Measurements from ENCODE around the gene ABCD1. TPM values are rescaled to one million over a fixed set of nuclear protein-coding genes. Genes with fewer than 3 reads are reported as not detected.
"Not testable (repeated sequence)": the region's sequence is repeated elsewhere in the genome, so short reads cannot be mapped to it uniquely, and the experiment has no call there.

The ABCD1 gene
- total RNA-seq, 1 experiment from 2014 or later: 1.9 TPM

DNA sequence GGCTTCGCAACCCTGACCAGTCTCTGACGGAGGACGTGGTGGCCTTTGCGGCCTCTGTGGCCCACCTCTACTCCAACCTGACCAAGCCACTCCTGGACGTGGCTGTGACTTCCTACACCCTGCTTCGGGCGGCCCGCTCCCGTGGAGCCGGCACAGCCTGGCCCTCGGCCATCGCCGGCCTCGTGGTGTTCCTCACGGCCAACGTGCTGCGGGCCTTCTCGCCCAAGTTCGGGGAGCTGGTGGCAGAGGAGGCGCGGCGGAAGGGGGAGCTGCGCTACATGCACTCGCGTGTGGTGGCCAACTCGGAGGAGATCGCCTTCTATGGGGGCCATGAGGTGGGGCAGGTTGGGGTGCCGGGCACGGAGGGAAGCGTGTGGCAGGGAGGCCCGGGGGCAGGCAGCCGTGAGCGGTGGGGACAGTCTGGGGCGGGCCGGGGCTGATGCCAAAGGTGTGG, 1.2 kb downstream of the ABCD1 start:
- no peak for DNase-seq
- peaks cover 9% of the 10 kb centered on the region; the same call in 1 of the 2 replicates for H4K20me1 ChIP-seq (ENCODE audit: insufficient read depth, low read depth, low read length)
- peaks cover 21% of the 10 kb centered on the region for H3K79me2 ChIP-seq (ENCODE audit: low read length)
- no peak overlapping the region for H2AFZ ChIP-seq (ENCODE audit: low read length)
- H3K4me3 ChIP-seq (ENCODE audit: low read length): no peak overlapping the region
- H3K27me3 ChIP-seq (ENCODE audit: low read length): no peaks in the 10 kb centered on the region
- no peaks in the 10 kb centered on the region for H3K9me3 ChIP-seq (ENCODE audit: low read length)
- peak overlapping the region; percentile 66 for H3K4me2 ChIP-seq (ENCODE audit: low read depth, low read length, poor library complexity, severe bottlenecking)
- H3K27ac ChIP-seq (ENCODE audit: low read length): 0 out of 2 replicates have a peak overlapping the region, but pooled peaks have one; percentile 73
- peak overlapping the region; percentile 66; the same call in 1 of the 2 replicates for H3K9ac ChIP-seq (ENCODE audit: low read length)
- H3K4me1 ChIP-seq (ENCODE audit: low read length): peaks cover 43% of the 10 kb centered on the region
- H3K9me2 ChIP-seq (replicated peaks; ENCODE audit: insufficient read depth, low read length): no peaks in the 10 kb centered on the region
- H3K36me3 ChIP-seq (ENCODE audit: insufficient read depth, low read length): peaks cover 4% of the 10 kb centered on the region; the same call in 1 of the 2 replicates

DNA sequence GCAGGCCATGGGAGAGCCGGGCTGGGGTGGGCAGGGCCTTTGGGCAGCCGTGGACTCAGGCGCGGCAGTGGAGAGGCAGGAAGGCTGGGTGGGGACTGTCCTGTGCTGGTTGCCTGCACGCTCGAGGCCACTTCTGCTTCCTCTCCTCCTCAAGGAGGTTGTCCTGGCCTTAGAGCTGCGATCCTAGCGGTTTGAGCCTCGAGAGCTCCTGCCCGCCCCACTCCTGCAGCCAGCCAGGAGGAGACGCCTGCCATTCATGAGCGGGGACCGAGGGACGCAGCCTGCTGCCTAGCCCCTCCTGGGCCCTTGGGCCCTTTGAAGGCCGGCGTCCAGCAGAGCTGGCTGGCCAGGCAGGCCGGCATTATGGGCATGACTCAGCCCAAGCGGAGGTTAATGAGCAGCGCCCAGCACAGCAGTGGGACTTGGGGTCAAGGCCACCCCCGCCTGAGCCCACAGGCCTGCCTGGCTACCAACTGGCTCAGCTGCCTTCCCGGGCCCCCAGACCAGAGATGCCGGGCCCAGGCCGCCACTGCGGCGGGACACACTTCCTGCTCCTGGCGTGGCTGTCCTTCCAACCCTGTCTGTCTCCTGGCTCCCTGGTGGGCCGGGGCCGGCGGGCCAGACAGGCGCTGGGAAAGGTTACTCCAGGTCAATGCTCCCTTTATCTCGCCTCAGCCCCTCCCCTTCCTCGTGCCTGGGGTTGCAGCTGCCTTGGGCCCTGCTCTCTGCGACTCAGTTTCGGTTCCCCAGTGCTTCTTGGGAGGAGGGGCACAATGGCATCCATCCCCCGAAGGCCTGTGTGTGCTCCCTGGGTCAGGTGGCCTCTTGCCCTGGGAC, 1.8 kb downstream of the ABCD1 start:
- H3K27me3 ChIP-seq (ENCODE audit: low read length): no peaks in the 10 kb centered on the region
- H3K36me3 ChIP-seq (ENCODE audit: insufficient read depth, low read length): peaks cover 4% of the 10 kb centered on the region; the same call in 1 of the 2 replicates
- peak; percentile 93 for DNase-seq
- no peaks in the 10 kb centered on the region for H3K9me3 ChIP-seq (ENCODE audit: low read length)
- peak overlapping the region; percentile 66 for H3K9ac ChIP-seq (ENCODE audit: low read length)
- peaks cover 19% of the 10 kb centered on the region for H3K79me2 ChIP-seq (ENCODE audit: low read length)
- H3K27ac ChIP-seq (ENCODE audit: low read length): peak overlapping the region; percentile 73
- H3K4me2 ChIP-seq (ENCODE audit: low read depth, low read length, poor library complexity, severe bottlenecking): peak overlapping the region; percentile 66
- H3K9me2 ChIP-seq (replicated peaks; ENCODE audit: insufficient read depth, low read length): no peaks in the 10 kb centered on the region
- H4K20me1 ChIP-seq (ENCODE audit: insufficient read depth, low read depth, low read length): peaks cover 9% of the 10 kb centered on the region; the same call in 1 of the 2 replicates
- peaks cover 43% of the 10 kb centered on the region for H3K4me1 ChIP-seq (ENCODE audit: low read length)
- H2AFZ ChIP-seq (ENCODE audit: low read length): no peak overlapping the region
- H3K4me3 ChIP-seq (ENCODE audit: low read length): peak overlapping the region; percentile 38; the same call in 1 of the 2 replicates

DNA sequence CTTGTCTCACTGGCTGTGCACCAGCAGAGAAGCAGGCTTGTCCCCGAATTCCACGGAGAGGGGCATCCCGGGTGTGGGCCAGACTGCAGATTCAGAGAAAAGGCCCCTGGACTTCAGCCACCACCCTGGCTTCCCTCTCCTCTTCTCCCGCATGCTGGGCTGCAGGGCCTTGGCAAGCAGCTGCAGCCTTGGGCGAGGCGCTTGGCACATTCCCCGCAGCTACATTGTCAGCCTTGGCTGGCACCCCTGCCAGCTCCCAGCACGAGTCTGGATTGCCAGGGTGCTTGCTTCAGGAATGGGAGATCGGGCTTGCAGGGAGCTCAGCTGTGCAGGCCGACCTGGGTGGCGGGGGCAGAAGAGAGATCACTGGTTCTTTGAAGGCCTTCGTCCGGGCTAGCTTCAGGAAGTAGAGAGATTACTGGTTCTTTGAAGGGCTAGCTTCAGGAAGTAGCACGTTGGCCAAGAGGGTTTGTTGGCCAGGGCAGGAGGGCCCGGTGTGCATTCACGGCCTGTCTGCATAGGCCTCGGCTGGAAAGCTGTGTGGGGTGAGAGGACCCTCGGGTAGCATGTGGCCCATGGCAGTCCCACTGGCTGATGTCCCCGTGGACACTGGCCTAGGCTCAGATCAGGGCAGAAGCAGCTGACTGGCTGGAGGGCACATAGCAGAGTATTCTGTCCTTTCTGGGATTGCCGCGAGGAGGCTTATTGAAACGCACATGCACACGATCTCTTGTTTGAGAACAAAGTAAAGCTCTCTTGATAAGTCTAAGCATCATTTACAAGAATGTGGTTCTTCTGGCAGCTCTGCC, 2.7 kb downstream of the ABCD1 start:
- Histone ChIP-seq H3K36me3 (ENCODE audit: insufficient read depth, low read length) (no peaks in the 10 kb centered on the region), H4K20me1 (ENCODE audit: insufficient read depth, low read depth, low read length) (peaks cover 9% of the 10 kb centered on the region; the same call in 1 of the 2 replicates), H3K27ac (ENCODE audit: low read length) (peak overlapping the region; percentile 73), H3K27me3 (ENCODE audit: low read length) (no peaks in the 10 kb centered on the region), H2AFZ (ENCODE audit: low read length) (no peak overlapping the region), H3K79me2 (ENCODE audit: low read length) (peaks cover 13% of the 10 kb centered on the region), H3K9me2 (replicated peaks; ENCODE audit: insufficient read depth, low read length) (no peaks in the 10 kb centered on the region), H3K9ac (ENCODE audit: low read length) (peak overlapping the region; percentile 66), H3K9me3 (ENCODE audit: low read length) (no peaks in the 10 kb centered on the region), H3K4me1 (ENCODE audit: low read length) (peaks cover 39% of the 10 kb centered on the region), H3K4me2 (ENCODE audit: low read depth, low read length, poor library complexity, severe bottlenecking) (peak overlapping the region; percentile 66), H3K4me3 (ENCODE audit: low read length) (peak overlapping the region; percentile 23; the same call in 1 of the 2 replicates)
- DNase-seq: no peak

DNA sequence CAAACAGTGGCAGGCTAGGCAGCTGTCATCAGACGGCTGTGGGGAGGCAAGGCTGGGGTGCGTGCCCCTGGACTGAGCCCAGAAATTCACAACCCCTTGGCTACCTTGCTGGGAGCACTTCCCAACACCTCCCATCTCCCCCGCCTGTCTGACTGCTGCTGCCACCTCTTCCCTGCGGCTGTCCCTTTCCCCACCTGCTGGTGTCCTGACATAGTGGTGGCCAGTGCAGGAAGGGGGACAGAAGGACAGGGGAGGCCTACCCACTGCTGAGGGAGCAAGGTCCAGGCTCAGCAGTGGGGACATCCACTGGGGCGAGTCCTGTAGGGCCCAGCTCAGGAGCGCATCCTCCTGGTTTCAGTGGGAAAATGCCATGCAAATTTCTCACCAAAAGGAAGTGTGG, 3.4 kb downstream of the ABCD1 start:
- Histone ChIP-seq H3K36me3 (ENCODE audit: insufficient read depth, low read length) (no peaks in the 10 kb centered on the region), H3K27me3 (ENCODE audit: low read length) (no peaks in the 10 kb centered on the region), H3K9me2 (replicated peaks; ENCODE audit: insufficient read depth, low read length) (no peaks in the 10 kb centered on the region), H3K27ac (ENCODE audit: low read length) (no peak overlapping the region), H3K4me2 (ENCODE audit: low read depth, low read length, poor library complexity, severe bottlenecking) (no peak overlapping the region), H3K9me3 (ENCODE audit: low read length) (no peaks in the 10 kb centered on the region), H3K79me2 (ENCODE audit: low read length) (peaks cover 6% of the 10 kb centered on the region), H3K4me1 (ENCODE audit: low read length) (peaks cover 32% of the 10 kb centered on the region), H2AFZ (ENCODE audit: low read length) (no peak overlapping the region), H3K4me3 (ENCODE audit: low read length) (no peak overlapping the region), H3K9ac (ENCODE audit: low read length) (peak overlapping the region; percentile 66; the same call in 1 of the 2 replicates), H4K20me1 (ENCODE audit: insufficient read depth, low read depth, low read length) (peaks cover 3% of the 10 kb centered on the region; the same call in 1 of the 2 replicates)
- no peak for DNase-seq

DNA sequence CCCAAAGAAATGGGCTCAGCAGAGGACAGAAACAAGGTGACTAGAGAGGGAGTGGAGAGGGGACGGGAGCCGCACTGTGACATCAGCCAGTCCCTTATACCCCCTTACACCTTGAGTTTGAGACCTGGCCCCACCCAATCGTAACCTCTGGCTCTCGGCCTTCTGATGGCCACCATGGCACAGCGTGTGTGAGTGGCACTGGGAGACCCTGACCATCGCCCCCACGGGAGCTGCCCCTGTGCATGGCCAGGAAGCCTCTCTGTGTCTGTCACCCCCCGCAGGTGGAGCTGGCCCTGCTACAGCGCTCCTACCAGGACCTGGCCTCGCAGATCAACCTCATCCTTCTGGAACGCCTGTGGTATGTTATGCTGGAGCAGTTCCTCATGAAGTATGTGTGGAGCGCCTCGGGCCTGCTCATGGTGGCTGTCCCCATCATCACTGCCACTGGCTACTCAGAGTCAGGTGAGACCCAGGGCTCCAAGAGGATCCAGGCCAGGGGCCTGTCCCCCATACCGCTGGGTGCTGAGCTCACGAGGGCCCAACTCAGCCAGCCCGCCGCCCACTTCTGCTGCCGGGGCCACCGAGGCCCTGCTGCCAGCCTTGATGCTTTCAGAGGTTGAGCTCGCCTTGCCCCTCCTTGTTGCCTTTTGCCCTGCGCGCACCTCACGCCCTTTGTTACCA, 4.4 kb downstream of the ABCD1 start:
- no peak overlapping the region for H3K4me2 ChIP-seq (ENCODE audit: low read depth, low read length, poor library complexity, severe bottlenecking)

DNA sequence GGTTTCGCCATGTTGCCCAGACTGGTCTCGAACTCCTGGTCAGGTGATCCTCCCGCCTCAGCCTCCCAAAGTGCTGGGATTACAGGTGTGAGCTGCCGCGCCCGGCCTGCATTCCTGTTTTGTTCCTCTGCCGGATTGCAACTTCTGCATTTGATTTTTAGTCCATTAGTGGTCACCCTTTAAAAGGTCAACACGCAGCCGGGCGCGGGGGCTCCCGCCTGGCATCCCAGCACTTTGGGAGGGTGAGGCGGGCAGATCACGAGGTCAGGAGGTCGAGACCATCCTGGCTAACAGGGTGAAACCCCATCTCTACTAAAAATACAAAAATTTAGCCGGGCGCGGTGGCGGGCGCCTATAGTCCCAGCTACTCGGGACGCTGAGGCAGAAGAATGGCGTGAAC, 5.5 kb downstream of the ABCD1 start:
- H2AFZ ChIP-seq (ENCODE audit: low read length); H4K20me1 ChIP-seq (ENCODE audit: insufficient read depth, low read depth, low read length); H3K4me3 ChIP-seq (ENCODE audit: low read length); H3K79me2 ChIP-seq (ENCODE audit: low read length); H3K9me2 ChIP-seq (replicated peaks; ENCODE audit: insufficient read depth, low read length); H3K9ac ChIP-seq (ENCODE audit: low read length); DNase-seq; H3K9me3 ChIP-seq (ENCODE audit: low read length); H3K36me3 ChIP-seq (ENCODE audit: insufficient read depth, low read length); H3K27ac ChIP-seq (ENCODE audit: low read length); H3K27me3 ChIP-seq (ENCODE audit: low read length); H3K4me2 ChIP-seq (ENCODE audit: low read depth, low read length, poor library complexity, severe bottlenecking): not testable (repeated sequence)
- H3K4me1 ChIP-seq (ENCODE audit: low read length): peaks cover 32% of the 10 kb centered on the region

More for the DNA sequence above, 4.4 kb downstream of the ABCD1 start:
- no peaks in the 10 kb centered on the region for H3K36me3 ChIP-seq (ENCODE audit: insufficient read depth, low read length)
- no peaks in the 10 kb centered on the region for H4K20me1 ChIP-seq (ENCODE audit: insufficient read depth, low read depth, low read length)
- H3K27me3 ChIP-seq (ENCODE audit: low read length): no peaks in the 10 kb centered on the region
- H3K27ac ChIP-seq (ENCODE audit: low read length): no peak overlapping the region
- H3K9me2 ChIP-seq (replicated peaks; ENCODE audit: insufficient read depth, low read length): no peaks in the 10 kb centered on the region
- no peak overlapping the region for H2AFZ ChIP-seq (ENCODE audit: low read length)
- no peak for DNase-seq
- H3K9ac ChIP-seq (ENCODE audit: low read length): no peak overlapping the region
- H3K4me1 ChIP-seq (ENCODE audit: low read length): peaks cover 32% of the 10 kb centered on the region
- no peaks in the 10 kb centered on the region for H3K9me3 ChIP-seq (ENCODE audit: low read length)
- no peaks in the 10 kb centered on the region for H3K79me2 ChIP-seq (ENCODE audit: low read length)
- H3K4me3 ChIP-seq (ENCODE audit: low read length): no peak overlapping the region

DNA sequence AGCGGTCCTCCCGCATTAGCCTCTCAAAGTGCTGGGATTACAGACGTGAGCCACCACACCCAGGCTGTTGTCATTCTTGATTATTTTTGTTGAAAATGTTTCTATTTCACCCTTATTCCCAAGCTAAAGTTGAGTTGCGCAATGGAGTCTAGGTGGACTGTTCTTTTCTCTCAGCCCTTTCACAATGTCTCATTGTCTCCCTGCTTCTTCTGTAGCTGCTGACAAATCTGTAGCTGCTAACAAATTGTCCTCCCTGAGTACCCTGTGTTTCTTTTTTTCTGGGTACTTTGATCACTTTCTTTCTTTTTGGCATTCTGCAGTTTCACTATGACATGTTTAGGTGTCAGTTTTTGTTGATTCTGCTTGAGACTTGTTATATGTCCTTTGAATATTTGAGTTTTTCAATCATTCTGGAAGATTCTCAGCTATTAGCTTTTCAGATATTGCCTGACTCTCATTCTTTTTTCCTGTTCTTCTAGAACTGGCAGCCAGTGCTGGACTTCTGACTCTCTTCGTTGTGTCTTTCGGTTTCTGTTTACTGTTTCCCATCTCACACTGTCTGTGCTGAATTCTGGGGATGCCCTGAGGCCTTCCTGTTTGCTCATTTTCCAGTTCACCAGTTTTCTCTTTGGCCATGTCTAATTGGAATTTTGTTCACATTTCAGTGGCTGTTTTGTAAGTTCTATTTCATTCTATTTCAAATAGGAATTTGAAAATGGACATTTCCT, 6.6 kb downstream of the ABCD1 start:
- Histone ChIP-seq H3K79me2 (ENCODE audit: low read length) (no peaks in the 10 kb centered on the region), H3K4me3 (ENCODE audit: low read length) (no peak overlapping the region), H3K4me1 (ENCODE audit: low read length) (peaks cover 31% of the 10 kb centered on the region), H3K9ac (ENCODE audit: low read length) (no peak overlapping the region), H3K9me3 (ENCODE audit: low read length) (no peaks in the 10 kb centered on the region), H3K9me2 (replicated peaks; ENCODE audit: insufficient read depth, low read length) (no peaks in the 10 kb centered on the region), H4K20me1 (ENCODE audit: insufficient read depth, low read depth, low read length) (no peaks in the 10 kb centered on the region), H3K27me3 (ENCODE audit: low read length) (no peaks in the 10 kb centered on the region), H3K36me3 (ENCODE audit: insufficient read depth, low read length) (no peaks in the 10 kb centered on the region), H2AFZ (ENCODE audit: low read length) (no peak overlapping the region), H3K27ac (ENCODE audit: low read length) (no peak overlapping the region), H3K4me2 (ENCODE audit: low read depth, low read length, poor library complexity, severe bottlenecking) (no peak overlapping the region)
- no peak for DNase-seq
